CD14-positive monocyte (primary cell): ENCODE data around the gene MT1A. TPM values are rescaled to one million over a fixed set of nuclear protein-coding genes. Genes with fewer than 3 reads are reported as not detected.

Experiments used
- DNase-seq, 3 donors: peaks; one replicate each; pipeline ENCODE4 v3.0.0-alpha.2; 2011 to 2022
- H2AFZ ChIP-seq: 2 replicates; pipeline ENCODE4 v1.6.0; 2012; ENCODE audit warnings: mild to moderate bottlenecking, low read depth, low read length, inconsistent platforms; ENCODE audit not compliant: insufficient read depth, poor library complexity, severe bottlenecking
- H3K27ac ChIP-seq, 2 donors: 1 replicate in 1 of 2; 2 replicates in 1 of 2; pipeline ENCODE4 v1.5.1; 2012 to 2013; ENCODE audit warnings: low read length in 2 of 2, control low read depth in 1 of 2, inconsistent platforms in 1 of 2, low read depth in 1 of 2, mild to moderate bottlenecking in 1 of 2
- H3K27me3 ChIP-seq, 2 donors: one replicate each; pipeline versions ENCODE4 v1.6.0 to v1.6.1; 2011 to 2013; ENCODE audit warnings: low read length in 2 of 2; ENCODE audit not compliant: control insufficient read depth in 2 of 2, insufficient read depth in 2 of 2
- H3K36me3 ChIP-seq, 2 donors: replicated peaks in 1 of 2; 1 replicate in 1 of 2; 2 replicates in 1 of 2; pipeline versions ENCODE4 v1.5.1 to v1.6.1; 2012 to 2013; ENCODE audit warnings: low read length in 2 of 2, control low read depth in 1 of 2, inconsistent platforms in 1 of 2, mild to moderate bottlenecking in 1 of 2; ENCODE audit not compliant: insufficient read depth in 2 of 2, control insufficient read depth in 1 of 2
- H3K4me1 ChIP-seq, 2 donors: 1 replicate in 1 of 2; 2 replicates in 1 of 2; pipeline versions ENCODE4 v1.5.1 to v1.6.1; 2012 to 2013; ENCODE audit warnings: low read length in 2 of 2, control low read depth in 1 of 2, inconsistent platforms in 1 of 2, mild to moderate bottlenecking in 1 of 2, moderate library complexity in 1 of 2; ENCODE audit not compliant: insufficient read depth in 2 of 2, control insufficient read depth in 1 of 2
- H3K4me2 ChIP-seq: replicated peaks from 2 replicates; pipeline ENCODE3; 2012; ENCODE audit warnings: low read length, moderate library complexity, mild to moderate bottlenecking; ENCODE audit not compliant: poor library complexity, severe bottlenecking; ENCODE audit errors: extremely low read depth
- H3K4me3 ChIP-seq, 3 experiments: fragments of 200-600 bp in 1 of 3; sonication (generic) in 1 of 3; replicated peaks in 1 of 3; 1 replicate in 2 of 3; 2 replicates in 1 of 3; pipeline ENCODE4 v1.5.1; 2011 to 2013; ENCODE audit warnings: low read length in 3 of 3, mild to moderate bottlenecking in 3 of 3, control low read depth in 2 of 3, low read depth in 2 of 3, inconsistent platforms in 1 of 3, moderate library complexity in 1 of 3
- H3K79me2 ChIP-seq: 2 replicates; pipeline ENCODE4 v1.6.0; 2012; ENCODE audit warnings: mild to moderate bottlenecking, control low read depth, inconsistent platforms, low read length, moderate library complexity; ENCODE audit not compliant: insufficient read depth
- H3K9ac ChIP-seq: 2 replicates; pipeline ENCODE4 v1.6.0; 2017; ENCODE audit warnings: low read length, mild to moderate bottlenecking; ENCODE audit not compliant: insufficient read depth, poor library complexity, severe bottlenecking
- H3K9me3 ChIP-seq, 2 donors: replicated peaks in 1 of 2; 1 replicate in 1 of 2; 2 replicates in 1 of 2; pipeline versions ENCODE4 v1.5.1 to v1.6.1; 2012 to 2013; ENCODE audit warnings: low read length in 2 of 2, control low read depth in 1 of 2; ENCODE audit not compliant: control insufficient read depth in 1 of 2, insufficient read depth in 1 of 2
- H4K20me1 ChIP-seq: 2 replicates; pipeline ENCODE4 v1.6.0; 2012; ENCODE audit warnings: mild to moderate bottlenecking, low read length, control low read depth, moderate library complexity; ENCODE audit not compliant: insufficient read depth
- H3K27ac Mint-ChIP-seq, 7 donors: one replicate each; pipeline ENCODE4 v1.8.0; 2020; ENCODE audit warnings: mild to moderate bottlenecking in 7 of 7, mixed read lengths in 7 of 7, moderate library complexity in 6 of 7, inconsistent platforms in 2 of 7
- H3K27me3 Mint-ChIP-seq, 3 donors: one replicate each; pipeline ENCODE4 v1.8.0; 2021 to 2022; ENCODE audit warnings: low read depth in 3 of 3, mild to moderate bottlenecking in 3 of 3, mixed read lengths in 3 of 3, moderate library complexity in 3 of 3, inconsistent platforms in 1 of 3
- H3K36me3 Mint-ChIP-seq, 2 donors: one replicate each; pipeline ENCODE4 v1.8.0; 2020; ENCODE audit warnings: mixed read lengths in 2 of 2, inconsistent platforms in 1 of 2, mild to moderate bottlenecking in 1 of 2
- H3K4me1 Mint-ChIP-seq: one replicate; pipeline ENCODE4 v1.8.0; 2020; ENCODE audit warnings: mild to moderate bottlenecking, mixed read lengths
- H3K4me3 Mint-ChIP-seq, 2 donors: one replicate each; pipeline ENCODE4 v1.8.0; 2020; ENCODE audit warnings: mild to moderate bottlenecking in 2 of 2, mixed read lengths in 2 of 2, moderate library complexity in 1 of 2
- H3K9me3 Mint-ChIP-seq, 7 donors: one replicate each; pipeline ENCODE4 v1.8.0; 2020 to 2022; ENCODE audit warnings: mixed read lengths in 7 of 7, mild to moderate bottlenecking in 6 of 7, moderate library complexity in 6 of 7, inconsistent platforms in 2 of 7
- WGBS: methylation state at CpG from one replicate; pipeline ENCODE4 v1.1.5; 2013; ENCODE audit warnings: missing lambda C conversion rate; ENCODE audit not compliant: insufficient coverage; 5-methylcytosine and 5-hydroxymethylcytosine counted together
- intact Hi-C, 2 donors: fragments of 100-400 bp; cut with micrococcal nuclease; formaldehyde crosslinking; loops; one replicate each; pipeline versions ENCODE4 v1.15.0 to v1.15.1; 2023
- polyA plus RNA-seq, 3 donors: library from polyadenylated mRNA; depleted of rRNA in 1 of 3; unstranded in 2 of 3; stranded (reverse) in 1 of 3; fragments of 300-500 nt in 2 of 3; fragments of >200 nt in 1 of 3; fragmentation: Illumina TruSeq in 2 of 3; gene quantifications; 1 replicate in 2 of 3; 2 replicates in 1 of 3; pipeline ENCODE4 v1.2.3, GENCODE V29; 2012 to 2021
- TF ChIP-seq, protein P1 (sequence below): fragments of 200-600 bp; IDR thresholded peaks from one replicate; pipeline ENCODE4 v1.8.0; 2022; ENCODE audit warnings: antibody characterized with exemption, mild to moderate bottlenecking

MT1A gene
- polyA plus RNA-seq, 3 donors = not detected

DNA sequence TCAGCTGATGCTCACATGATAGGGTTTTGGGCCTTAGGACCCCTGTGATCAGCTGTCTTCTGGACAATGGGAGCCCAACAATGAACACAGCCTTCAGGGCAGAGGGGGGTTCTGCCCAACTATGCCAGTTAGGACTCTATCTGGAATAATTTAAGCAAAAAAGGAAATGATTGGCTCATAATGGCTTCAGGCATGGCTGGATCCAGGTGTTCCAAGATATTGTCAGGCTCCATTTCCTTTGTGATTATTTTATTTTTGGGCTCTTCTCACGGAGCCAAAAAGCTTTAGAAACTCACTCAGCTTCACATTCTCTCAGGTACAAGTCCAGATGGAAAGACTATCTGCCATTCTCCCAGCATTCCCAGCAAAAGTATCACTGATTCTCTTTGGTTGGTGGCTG is 33.0 kb upstream of the MT1A start:
- no peak overlapping the region for H3K27ac ChIP-seq
- DNase-seq = no peak
- no peaks in the 10 kb centered on the region for H4K20me1 ChIP-seq
- H3K79me2 ChIP-seq = no peaks in the 10 kb centered on the region
- Mint-ChIP-seq H3K4me1 (peaks cover 33% of the 10 kb centered on the region), H3K27ac (no peak overlapping the region), H3K36me3 (no peaks in the 10 kb centered on the region), H3K4me3 (no peak overlapping the region), H3K9me3 (peaks cover 0 to 3% (median 0%) of the 10 kb centered on the region in 7 donors), H3K27me3 (peaks cover 10 to 12% (median 11%) of the 10 kb centered on the region in 3 donors)
- TF ChIP-seq, protein P1, sequence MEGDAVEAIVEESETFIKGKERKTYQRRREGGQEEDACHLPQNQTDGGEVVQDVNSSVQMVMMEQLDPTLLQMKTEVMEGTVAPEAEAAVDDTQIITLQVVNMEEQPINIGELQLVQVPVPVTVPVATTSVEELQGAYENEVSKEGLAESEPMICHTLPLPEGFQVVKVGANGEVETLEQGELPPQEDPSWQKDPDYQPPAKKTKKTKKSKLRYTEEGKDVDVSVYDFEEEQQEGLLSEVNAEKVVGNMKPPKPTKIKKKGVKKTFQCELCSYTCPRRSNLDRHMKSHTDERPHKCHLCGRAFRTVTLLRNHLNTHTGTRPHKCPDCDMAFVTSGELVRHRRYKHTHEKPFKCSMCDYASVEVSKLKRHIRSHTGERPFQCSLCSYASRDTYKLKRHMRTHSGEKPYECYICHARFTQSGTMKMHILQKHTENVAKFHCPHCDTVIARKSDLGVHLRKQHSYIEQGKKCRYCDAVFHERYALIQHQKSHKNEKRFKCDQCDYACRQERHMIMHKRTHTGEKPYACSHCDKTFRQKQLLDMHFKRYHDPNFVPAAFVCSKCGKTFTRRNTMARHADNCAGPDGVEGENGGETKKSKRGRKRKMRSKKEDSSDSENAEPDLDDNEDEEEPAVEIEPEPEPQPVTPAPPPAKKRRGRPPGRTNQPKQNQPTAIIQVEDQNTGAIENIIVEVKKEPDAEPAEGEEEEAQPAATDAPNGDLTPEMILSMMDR = no peak
- intact Hi-C loops = loop anchor here (10.0 kb wide), 3 partner anchors 99 to 579 kb away; partner anchors contain the start of genes NUDT21 (in 1 of the 2), OGFOD1 (in 1 of the 2), PSME3IP1 (in 1 of the 2) and RSPRY1 (in 1 of the 2)
- H3K36me3 ChIP-seq = no peaks in the 10 kb centered on the region
- H3K4me3 ChIP-seq = no peak overlapping the region
- no peaks in the 10 kb centered on the region for H3K9me3 ChIP-seq
- peaks cover 0 to 10% of the 10 kb centered on the region in 2 donors for H3K27me3 ChIP-seq
- WGBS = no CpG with 5 or more reads among the region's 1 CpG
- no peak overlapping the region for H2AFZ ChIP-seq
- peaks cover 30 to 33% of the 10 kb centered on the region in 2 donors for H3K4me1 ChIP-seq
- H3K9ac ChIP-seq = no peak overlapping the region
- no peak overlapping the region for H3K4me2 ChIP-seq

DNA sequence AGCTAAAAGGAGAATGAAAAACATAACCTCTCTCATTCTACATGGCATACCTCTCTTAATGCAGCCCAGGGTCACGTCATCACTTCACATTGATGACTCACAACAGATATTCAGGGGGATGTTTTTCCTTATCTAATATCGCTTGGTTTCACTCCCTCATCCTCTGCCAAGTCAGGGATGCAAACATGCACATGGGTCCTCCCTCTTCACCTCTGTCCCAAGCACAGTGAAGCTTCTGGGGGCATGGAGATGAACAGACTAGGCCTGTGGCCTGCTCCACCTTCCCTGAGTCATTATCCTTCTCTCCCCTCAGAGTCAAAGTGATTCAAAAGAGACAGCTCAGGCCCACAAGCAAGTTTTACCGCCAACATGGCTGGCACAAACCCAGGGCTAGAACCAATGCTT is 32.4 kb upstream of the MT1A start:
- Histone ChIP-seq H3K4me1 (peaks cover 34 to 38% of the 10 kb centered on the region in 2 donors), H4K20me1 (no peaks in the 10 kb centered on the region), H3K9me3 (no peaks in the 10 kb centered on the region), H3K4me3 (no peak overlapping the region), H3K79me2 (no peaks in the 10 kb centered on the region), H3K27me3 (peaks cover 0 to 6% of the 10 kb centered on the region in 2 donors), H2AFZ (no peak overlapping the region), H3K36me3 (no peaks in the 10 kb centered on the region), H3K27ac (no peak overlapping the region), H3K9ac (no peak overlapping the region), H3K4me2 (no peak overlapping the region)
- 89% methylated on average over 2 of the region's 3 CpGs for WGBS
- Mint-ChIP-seq H3K4me1 (peaks cover 39% of the 10 kb centered on the region), H3K27me3 (peaks cover 6 to 9% (median 8%) of the 10 kb centered on the region in 3 donors), H3K36me3 (no peaks in the 10 kb centered on the region), H3K27ac (no peak overlapping the region), H3K4me3 (no peak overlapping the region), H3K9me3 (peaks cover 0 to 3% (median 0%) of the 10 kb centered on the region in 7 donors)
- TF ChIP-seq, protein P1 = no peak
- no peak for DNase-seq
- intact Hi-C loops = loop anchor here (10.0 kb wide), 3 partner anchors 99 to 579 kb away; partner anchors contain the start of genes NUDT21 (in 1 of the 2), OGFOD1 (in 1 of the 2), PSME3IP1 (in 1 of the 2) and RSPRY1 (in 1 of the 2)
